ES-I3 (cell line): ENCODE data around the gene RBM43.
"Not testable (repeated sequence)": the region's sequence is repeated elsewhere in the genome, so short reads cannot be mapped to it uniquely, and the experiment has no call there.

Experiments
- H3K36me3 ChIP-seq: 2 replicates; pipeline ENCODE4 v1.6.1; 2013; ENCODE audit warnings: mild to moderate bottlenecking, low read length, control low read depth, moderate library complexity; ENCODE audit not compliant: insufficient read depth
- H3K4me1 ChIP-seq: 2 replicates; pipeline ENCODE4 v1.6.1; 2013; ENCODE audit warnings: mild to moderate bottlenecking, control low read depth, low read length; ENCODE audit not compliant: insufficient read depth
- H3K9ac ChIP-seq: 2 replicates; pipeline ENCODE4 v1.6.1; 2013; ENCODE audit warnings: low read depth, mild to moderate bottlenecking, low read length, moderate library complexity
- H3K9me3 ChIP-seq: 2 replicates; pipeline ENCODE4 v1.6.1; 2013; ENCODE audit warnings: mild to moderate bottlenecking, low read length, moderate library complexity; ENCODE audit not compliant: control insufficient read depth, insufficient read depth

The RBM43 gene

DNA sequence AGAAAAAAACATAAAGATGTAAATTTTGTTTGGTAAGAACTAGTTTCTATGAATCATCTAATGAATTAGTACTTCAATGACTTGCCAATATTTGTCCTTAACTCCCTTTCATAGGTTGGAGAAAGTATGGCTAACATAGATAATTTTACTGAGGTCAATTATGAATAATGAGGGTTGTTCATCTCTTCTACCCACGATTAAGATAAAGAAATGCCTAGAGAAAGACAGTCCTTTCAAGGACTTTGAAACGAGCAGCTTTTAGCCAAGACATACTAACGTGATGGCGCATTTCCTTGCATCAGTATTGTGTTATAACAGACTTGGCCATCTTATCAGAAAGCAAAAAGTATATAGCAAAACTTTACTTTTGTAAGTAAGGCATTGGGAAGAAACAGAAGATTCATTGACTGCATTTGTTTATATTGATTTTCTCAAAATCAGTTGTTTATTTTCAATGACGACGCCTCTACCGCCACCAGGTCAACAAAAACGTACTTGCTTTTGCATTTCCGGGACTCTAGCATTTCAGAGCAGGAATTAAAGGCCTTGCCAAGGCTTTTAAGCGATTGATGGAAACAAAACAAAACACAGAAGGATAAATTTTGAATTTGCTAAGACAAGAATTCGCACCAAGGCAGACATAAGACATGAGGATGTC is 961 bp downstream of the RBM43 start:
- Histone ChIP-seq H3K9ac (peak overlapping the region; percentile 78), H3K36me3 (no peaks in the 10 kb centered on the region), H3K9me3 (no peaks in the 10 kb centered on the region), H3K4me1 (no peaks in the 10 kb centered on the region)

DNA sequence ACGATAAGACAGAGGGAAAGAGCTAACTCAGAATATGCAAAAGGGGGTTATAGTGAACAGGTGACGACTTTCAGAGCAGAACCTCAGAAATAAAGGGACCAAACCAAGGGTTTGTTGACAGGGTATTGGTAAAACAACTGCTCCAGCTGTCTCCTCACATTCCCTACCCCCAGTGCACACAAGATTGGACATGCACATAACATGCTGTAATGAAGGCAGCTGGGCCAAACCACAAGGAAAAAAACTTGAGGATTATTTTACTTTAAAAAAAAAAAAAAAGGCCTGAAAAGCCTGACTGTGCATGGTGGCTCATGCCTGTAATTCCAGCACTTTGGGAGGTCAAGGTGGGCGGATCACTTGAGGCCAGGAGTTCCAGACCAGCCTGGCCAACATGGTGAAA is 3.5 kb downstream of the RBM43 start:
- Histone ChIP-seq H3K36me3 (no peaks in the 10 kb centered on the region), H3K9ac (no peak overlapping the region), H3K4me1 (no peaks in the 10 kb centered on the region), H3K9me3 (no peaks in the 10 kb centered on the region)

DNA sequence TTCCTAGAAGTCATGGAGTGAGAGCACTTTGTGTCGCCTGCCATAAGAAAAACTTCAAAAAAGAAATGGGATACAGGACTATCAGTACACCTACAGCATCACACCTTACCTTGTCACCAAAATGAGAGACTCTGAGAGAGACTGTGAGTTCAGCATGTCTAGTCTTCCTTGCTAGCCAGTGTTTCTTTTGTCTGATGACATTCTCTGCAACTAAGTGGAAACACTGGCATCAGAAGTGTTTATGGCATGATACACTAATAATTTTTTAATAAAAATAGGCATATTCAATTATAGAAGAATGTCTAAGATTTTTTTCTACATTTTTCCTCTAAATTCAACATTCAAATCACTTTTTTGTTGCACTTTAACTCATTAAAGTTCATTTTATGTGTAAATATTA is 9.0 kb downstream of the RBM43 start:
- Histone ChIP-seq H3K9me3 (peaks cover 8% of the 10 kb centered on the region), H3K4me1 (no peaks in the 10 kb centered on the region), H3K9ac (no peak overlapping the region), H3K36me3 (peaks cover 7% of the 10 kb centered on the region; the same call in 1 of the 2 replicates)

DNA sequence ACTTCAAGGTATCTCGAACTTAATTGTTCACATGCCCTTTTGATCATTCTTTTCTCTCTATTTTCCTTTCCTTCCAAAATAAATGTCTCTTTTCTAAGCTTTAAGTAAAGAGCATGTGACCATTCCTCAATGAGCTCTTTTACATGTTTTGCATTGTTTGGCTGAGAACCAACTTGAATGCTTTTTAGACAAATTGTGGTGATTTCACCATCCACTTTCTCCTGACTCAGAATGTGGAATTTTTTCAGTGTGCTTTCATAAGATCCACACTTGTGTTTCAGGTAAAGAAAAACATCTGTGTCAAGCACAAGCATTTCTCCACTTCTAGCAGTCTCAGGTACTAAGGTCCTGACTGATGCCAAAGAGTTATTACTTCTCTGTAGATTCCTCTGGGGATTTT is 10.7 kb downstream of the RBM43 start:
- Histone ChIP-seq H3K36me3 (peaks cover 7% of the 10 kb centered on the region; the same call in 1 of the 2 replicates), H3K4me1 (no peaks in the 10 kb centered on the region), H3K9me3 (peaks cover 10% of the 10 kb centered on the region), H3K9ac (no peak overlapping the region)

DNA sequence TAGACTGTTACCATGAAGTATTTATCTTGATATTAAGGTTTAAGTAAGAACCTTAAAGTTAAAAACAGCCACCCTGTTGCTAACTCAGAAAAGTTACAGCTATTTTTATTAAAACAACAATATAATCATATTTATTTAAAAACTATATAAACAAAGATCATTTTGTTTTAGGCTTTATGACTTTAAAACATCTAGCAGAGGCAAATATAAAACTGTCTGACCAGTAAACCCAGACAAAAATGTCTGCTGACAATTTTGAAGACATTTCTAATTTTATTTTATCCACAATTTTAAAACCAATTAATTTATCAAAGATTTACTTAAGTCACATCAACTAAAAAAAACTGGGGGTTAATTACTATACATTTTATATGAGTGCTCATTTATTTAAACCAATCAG is 14.2 kb downstream of the RBM43 start:
- Histone ChIP-seq H3K9me3 (peaks cover 10% of the 10 kb centered on the region), H3K4me1 (no peaks in the 10 kb centered on the region), H3K36me3 (peaks cover 7% of the 10 kb centered on the region; the same call in 1 of the 2 replicates), H3K9ac (no peak overlapping the region)

DNA sequence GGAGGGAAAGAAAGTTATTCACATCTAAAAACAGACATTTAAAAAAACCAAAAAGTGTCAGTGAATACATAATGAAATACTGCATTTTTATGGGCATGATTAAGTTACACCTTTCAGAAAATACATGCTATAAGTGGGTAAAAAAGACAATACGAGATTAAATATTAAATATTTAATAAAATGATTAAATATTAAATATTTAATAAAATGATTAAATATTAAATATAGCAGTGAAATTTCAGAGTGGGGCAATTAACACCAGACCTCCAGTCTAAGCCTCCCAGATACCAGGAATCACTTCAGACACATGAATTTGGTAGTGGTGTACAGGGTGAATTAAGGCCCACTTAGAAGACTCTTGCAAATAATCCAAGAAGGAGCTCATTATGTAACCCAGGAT is 15.5 kb downstream of the RBM43 start:
- Histone ChIP-seq H3K9ac (no peak overlapping the region), H3K4me1 (no peaks in the 10 kb centered on the region), H3K36me3 (0 out of 2 replicates have a peak, but pooled peaks cover 7% of the 10 kb centered on the region), H3K9me3 (peaks cover 10% of the 10 kb centered on the region)

DNA sequence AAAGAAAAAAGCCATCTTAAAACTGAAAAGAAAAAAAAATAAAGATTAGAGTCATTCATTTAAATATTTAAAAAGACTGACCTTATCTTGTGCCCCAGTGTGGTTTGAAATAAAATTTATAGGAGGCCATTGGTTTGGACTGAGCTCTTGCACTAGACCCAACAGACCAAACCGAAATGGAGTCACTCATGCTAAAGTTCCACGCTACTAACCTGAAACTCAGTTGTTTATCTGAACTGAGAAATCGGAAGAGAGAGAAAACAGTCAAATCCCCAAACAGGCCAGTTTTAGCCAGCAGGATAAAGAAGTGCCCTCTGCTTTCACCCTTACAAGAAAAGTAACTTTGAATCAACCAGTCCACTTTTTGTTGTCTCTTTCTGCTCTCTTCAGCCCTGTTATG is 18.2 kb downstream of the RBM43 start:
- Histone ChIP-seq H3K4me1 (no peaks in the 10 kb centered on the region), H3K9ac (no peak overlapping the region)

DNA sequence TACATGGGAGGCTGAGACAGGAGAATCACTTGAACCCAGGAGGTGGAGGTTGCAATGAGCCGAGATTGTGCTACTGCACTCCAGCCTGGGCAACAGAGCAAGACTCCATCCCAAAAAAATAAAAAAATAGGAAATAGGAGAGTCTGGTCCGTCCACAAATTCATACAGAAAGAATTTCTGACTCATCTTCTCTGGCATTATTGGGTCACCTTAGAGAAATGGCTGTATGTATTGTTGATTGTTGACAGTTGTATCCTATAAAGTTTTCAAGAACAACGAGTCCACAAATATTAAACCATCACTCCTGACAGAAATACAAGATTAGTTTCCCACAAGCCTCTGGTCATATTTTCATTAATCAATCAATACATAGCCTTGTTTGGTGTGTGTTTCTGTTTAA is 20.4 kb downstream of the RBM43 start:
- Histone ChIP-seq H3K9ac (no peak overlapping the region), H3K9me3 (no peaks in the 10 kb centered on the region; the same call in 1 of the 2 replicates), H3K4me1 (no peaks in the 10 kb centered on the region), H3K36me3 (no peaks in the 10 kb centered on the region)

More for the DNA sequence above, 18.2 kb downstream of the RBM43 start:
- Histone ChIP-seq H3K36me3 (0 out of 2 replicates have a peak, but pooled peaks cover 2% of the 10 kb centered on the region), H3K9me3 (peaks cover 4% of the 10 kb centered on the region; the same call in 1 of the 2 replicates)

DNA sequence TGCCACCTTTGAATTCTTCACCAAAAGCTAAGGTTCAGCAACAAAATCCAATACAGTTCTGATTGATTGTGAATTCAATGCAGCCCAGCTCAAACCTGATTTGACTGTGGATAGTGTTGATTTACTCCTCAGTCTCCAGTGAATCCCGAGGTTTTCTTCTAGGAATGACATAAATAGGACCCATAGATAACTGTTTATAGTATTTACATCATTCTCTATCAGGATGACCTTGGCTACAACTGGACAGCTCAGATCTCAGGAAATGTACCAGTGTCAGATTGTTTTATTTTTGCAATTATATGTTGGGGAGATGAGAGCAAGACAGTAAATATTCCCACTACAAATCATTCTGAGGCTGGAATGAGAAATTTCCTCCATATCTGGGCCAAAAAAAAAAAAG is 21.2 kb downstream of the RBM43 start:
- H3K9me3 ChIP-seq: no peaks in the 10 kb centered on the region
- H3K4me1 ChIP-seq: no peaks in the 10 kb centered on the region
- H3K36me3 ChIP-seq: no peaks in the 10 kb centered on the region
- H3K9ac ChIP-seq: no peak overlapping the region

DNA sequence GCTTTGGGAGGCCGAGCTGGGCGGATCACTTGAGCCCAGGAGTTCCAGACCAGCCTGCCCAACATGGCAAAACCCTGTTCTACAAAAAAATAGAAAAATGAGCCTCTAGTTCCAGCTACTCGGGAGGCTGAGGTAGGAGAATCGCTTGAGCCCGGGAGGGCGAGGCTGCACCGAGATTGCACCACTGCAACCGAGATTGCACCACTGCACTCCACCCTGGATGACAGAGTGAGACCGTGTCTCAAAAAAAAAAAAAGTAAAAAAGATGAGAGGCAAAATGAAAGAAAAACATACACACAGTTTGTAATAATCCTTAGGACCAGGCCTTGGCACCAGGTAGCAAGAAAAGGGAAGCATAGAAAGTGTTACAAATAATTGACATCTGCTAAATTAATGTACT is 22.0 kb downstream of the RBM43 start:
- Histone ChIP-seq H3K9ac (no peak overlapping the region), H3K9me3 (no peaks in the 10 kb centered on the region), H3K4me1 (no peaks in the 10 kb centered on the region), H3K36me3 (no peaks in the 10 kb centered on the region)

DNA sequence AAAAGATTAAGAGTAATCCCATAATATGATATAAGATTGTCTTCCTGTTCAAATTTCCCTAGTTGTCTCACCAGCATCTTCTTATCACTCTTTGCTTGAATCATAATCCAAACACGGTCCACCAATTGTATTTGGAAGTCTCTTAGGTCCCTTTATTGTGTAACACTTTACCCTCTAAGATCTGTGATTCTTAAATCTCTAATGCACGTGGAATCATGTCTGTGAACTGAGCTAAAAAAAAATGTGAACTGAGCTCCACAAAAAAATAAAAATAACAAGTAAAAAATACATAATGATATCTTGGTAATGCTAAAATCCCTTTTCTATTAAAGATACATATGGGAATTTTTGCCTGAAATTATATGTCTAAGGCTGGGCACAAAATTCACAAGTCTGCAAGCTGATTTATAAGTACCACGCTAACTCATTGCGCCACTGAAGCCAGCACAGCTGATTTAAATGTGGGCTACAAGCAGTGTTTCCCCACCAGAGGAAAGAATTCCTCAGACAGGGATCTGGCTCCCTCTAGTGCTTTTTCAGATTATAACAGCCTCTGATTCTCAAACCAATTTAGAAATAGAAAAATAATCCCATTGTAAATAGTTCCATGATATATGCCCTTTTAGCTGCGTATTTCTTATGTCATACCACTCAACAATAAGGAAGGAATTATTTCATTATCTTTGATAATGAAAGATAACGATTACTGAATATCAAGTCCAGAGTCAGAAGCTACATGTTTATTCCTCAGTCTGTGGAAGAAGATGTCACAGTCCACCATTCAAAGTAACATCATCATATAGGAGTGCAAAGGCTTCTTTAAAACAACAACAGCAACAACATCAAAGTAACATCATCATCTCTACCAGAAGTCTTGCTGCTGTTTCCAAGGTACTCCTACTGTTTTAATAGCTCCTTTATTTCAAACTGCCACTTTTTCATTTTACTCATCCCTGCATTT is 22.9 kb downstream of the RBM43 start:
- H3K4me1 ChIP-seq: no peaks in the 10 kb centered on the region

DNA sequence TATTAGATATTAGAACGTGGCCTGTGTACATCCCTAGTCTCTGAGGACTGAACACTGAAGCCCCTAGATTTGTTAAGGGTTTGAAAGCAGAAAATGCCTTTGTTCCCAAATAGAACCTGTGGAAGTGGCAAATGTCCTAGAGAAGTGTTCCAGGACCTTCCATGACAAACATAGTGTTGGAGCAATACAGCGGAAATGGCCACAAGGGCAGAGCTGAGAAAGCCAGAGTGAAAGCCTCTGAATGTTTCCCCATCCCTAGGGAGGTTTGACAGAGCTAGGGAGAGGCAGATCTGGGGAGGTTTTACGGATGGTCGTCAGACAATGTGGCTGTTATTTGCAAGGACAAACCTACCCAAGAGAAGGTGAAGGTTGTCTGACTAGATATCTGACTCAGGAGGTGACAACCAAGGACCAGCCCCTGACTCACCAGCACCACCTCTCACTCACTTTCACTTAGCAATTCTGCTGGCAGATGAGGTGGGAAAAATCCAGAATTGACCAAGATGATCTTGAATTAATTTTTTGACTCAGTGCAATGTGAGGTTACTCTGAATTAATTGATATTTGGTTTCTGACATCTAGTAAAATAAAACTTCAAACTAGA is 24.1 kb downstream of the RBM43 start:
- Histone ChIP-seq H3K4me1 (no peaks in the 10 kb centered on the region), H3K36me3 (no peaks in the 10 kb centered on the region), H3K9ac (no peak overlapping the region), H3K9me3 (no peaks in the 10 kb centered on the region)

More for the DNA sequence above, 22.9 kb downstream of the RBM43 start:
- Histone ChIP-seq H3K9ac (no peak overlapping the region), H3K9me3 (no peaks in the 10 kb centered on the region), H3K36me3 (no peaks in the 10 kb centered on the region)

DNA sequence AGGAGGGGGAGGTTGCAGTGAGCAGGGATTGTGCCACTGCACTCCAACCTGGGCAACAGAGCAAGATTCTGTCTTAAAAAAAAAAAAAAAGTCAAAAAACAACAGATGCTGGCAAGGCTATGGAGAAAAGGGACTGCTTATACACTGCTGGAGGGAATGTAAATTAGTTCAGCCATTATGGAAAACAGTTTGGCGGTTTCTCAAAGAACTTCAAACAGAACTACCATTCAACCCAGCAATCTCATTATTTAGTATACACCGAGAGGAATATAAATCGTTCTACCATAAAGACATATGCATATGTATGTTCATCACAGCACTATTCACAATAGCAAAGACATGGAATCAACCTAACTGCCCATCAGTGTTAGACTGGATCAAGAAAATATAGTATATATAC is 27.9 kb downstream of the RBM43 start:
- H3K9me3 ChIP-seq, H3K4me1 ChIP-seq, H3K9ac ChIP-seq, H3K36me3 ChIP-seq: not testable (repeated sequence)

DNA sequence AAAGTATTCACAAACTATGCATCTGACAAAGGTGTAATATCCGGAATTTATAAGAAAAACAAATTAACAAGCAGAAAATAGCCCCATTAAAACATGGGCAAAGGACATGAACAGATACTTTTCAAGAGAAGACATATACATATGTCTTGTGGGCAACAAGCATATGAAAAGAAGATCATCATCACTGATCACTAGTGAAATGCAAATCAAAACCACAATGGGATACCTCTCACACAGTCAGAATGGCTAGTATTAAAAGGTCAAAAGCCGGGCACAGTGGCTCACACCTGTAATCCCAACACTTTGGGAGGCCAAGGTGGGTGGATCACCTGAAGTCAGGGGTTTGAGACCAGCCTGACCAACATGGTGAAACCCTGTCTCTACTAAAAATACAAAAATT is 28.4 kb downstream of the RBM43 start:
- H3K9ac ChIP-seq: not testable (repeated sequence)

More for the DNA sequence above, 28.4 kb downstream of the RBM43 start:
- H3K9me3 ChIP-seq, H3K36me3 ChIP-seq, H3K4me1 ChIP-seq: not testable (repeated sequence)
